PC-3 (cell line): ENCODE data around the gene SMIM26.

Source experiments
- EZH2 ChIP-seq: fragments of 300-600 bp; sonication (generic); IDR thresholded peaks from one replicate; pipeline ENCODE4 v1.6.1; 2017; ENCODE audit warnings: antibody characterized with exemption, mild to moderate bottlenecking, low read length; ENCODE audit not compliant: unreplicated experiment
- EZH2phosphoT487 ChIP-seq: fragments of 300-600 bp; sonication (generic); IDR thresholded peaks from 2 replicates; pipeline ENCODE4 v1.6.1; 2018; ENCODE audit warnings: mild to moderate bottlenecking, antibody characterized with exemption, low read length, borderline replicate concordance
- TF ChIP-seq, protein P1 (sequence below): fragments of 300-600 bp; sonication (generic); conservative IDR thresholded peaks from 2 replicates; pipeline ENCODE4 v1.5.1; 2017; ENCODE audit warnings: antibody characterized with exemption, low read depth, mild to moderate bottlenecking, low read length

DNA sequence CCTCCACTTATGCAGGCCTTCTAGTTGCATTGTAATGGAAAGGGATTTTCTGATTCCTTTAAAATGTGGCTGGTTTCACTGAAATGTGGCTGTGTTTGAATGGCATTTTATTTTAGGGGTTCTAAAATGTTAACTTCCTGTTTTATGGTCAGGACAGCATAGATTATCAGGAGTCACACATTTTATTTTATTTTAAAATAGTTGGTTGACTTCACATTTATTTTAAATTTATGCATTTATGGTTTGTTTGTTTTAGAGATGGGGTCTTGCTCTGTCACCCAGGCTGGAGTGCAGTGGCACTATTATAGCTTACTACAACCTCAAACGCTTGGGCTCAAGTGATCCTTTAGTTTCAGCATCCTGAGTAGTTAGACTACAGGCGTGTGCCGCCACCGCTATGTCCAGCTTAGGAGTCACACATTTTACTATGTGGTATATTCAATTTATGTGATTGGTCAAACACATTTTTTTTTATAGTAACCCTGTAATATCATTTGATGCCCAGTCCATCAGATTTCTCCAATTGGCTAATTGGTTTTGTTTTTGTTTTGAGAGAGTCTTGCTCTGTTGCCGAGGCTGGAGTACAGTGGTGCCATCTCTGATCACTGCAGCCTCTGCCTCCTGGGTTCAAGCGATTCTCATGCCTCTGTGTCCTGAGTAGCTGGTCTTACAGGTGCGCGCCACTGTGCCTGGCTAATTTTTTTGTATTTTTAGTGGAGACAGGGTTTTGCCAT, 22.9 kb downstream of the SMIM26 start:
- TF ChIP-seq, protein P1, sequence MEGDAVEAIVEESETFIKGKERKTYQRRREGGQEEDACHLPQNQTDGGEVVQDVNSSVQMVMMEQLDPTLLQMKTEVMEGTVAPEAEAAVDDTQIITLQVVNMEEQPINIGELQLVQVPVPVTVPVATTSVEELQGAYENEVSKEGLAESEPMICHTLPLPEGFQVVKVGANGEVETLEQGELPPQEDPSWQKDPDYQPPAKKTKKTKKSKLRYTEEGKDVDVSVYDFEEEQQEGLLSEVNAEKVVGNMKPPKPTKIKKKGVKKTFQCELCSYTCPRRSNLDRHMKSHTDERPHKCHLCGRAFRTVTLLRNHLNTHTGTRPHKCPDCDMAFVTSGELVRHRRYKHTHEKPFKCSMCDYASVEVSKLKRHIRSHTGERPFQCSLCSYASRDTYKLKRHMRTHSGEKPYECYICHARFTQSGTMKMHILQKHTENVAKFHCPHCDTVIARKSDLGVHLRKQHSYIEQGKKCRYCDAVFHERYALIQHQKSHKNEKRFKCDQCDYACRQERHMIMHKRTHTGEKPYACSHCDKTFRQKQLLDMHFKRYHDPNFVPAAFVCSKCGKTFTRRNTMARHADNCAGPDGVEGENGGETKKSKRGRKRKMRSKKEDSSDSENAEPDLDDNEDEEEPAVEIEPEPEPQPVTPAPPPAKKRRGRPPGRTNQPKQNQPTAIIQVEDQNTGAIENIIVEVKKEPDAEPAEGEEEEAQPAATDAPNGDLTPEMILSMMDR, result no peak
- TF ChIP-seq EZH2, result no peak
- no peak for TF ChIP-seq EZH2phosphoT487
